GM21528 (cell line): ENCODE results near the gene C19orf12.
A peak's percentile ranks its signal among the peaks of the same experiment; 100 is the strongest.

ENCODE experiments used
- ATAC-seq: cut with Tn5 transposase; IDR thresholded peaks from one replicate; pipeline ENCODE4 v1.9.1; 2021; ENCODE audit warnings: mild to moderate bottlenecking, moderate library complexity; ENCODE audit not compliant: unreplicated experiment, low FRiP score

The C19orf12 gene

GRCh38 chr19:29665826-29666577 is 49.1 kb downstream of the C19orf12 start:
- ATAC-seq, result peak; percentile 14

- peak; percentile 78 for ATAC-seq
These were observed 49.7 kb downstream of the C19orf12 start, which contains the start of gene PLEKHF1 for GRCh38 chr19:29665215-29665825. Gene PLEKHF1, plus strand, starts transcription at chr19:29665461. Its CDS starts 8,379 bp downstream, at chr19:29673840.

DNA sequence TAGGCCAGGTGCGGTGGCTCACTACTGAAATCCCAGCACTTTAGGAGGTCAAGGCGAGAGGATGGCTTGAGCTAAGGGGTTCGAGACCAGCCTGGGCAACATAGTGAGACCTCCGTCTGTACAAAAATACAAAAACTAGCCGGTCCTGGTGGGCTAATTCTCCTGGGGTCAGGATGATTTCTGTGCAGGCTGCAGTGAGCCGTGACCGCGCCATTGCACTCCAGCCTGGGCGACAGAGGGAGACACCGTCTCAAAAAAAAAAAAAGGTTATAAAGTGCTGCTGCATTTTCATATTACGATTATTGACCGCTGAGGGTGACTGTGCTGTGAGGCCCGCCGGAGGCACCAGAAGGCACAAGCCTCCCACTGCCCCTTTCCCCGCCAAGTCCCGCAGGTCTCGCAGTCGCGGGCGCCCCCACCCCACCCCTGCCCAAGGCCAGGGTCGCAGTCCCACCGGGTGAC is 50.3 kb downstream of the C19orf12 start:
- no peak for ATAC-seq

DNA sequence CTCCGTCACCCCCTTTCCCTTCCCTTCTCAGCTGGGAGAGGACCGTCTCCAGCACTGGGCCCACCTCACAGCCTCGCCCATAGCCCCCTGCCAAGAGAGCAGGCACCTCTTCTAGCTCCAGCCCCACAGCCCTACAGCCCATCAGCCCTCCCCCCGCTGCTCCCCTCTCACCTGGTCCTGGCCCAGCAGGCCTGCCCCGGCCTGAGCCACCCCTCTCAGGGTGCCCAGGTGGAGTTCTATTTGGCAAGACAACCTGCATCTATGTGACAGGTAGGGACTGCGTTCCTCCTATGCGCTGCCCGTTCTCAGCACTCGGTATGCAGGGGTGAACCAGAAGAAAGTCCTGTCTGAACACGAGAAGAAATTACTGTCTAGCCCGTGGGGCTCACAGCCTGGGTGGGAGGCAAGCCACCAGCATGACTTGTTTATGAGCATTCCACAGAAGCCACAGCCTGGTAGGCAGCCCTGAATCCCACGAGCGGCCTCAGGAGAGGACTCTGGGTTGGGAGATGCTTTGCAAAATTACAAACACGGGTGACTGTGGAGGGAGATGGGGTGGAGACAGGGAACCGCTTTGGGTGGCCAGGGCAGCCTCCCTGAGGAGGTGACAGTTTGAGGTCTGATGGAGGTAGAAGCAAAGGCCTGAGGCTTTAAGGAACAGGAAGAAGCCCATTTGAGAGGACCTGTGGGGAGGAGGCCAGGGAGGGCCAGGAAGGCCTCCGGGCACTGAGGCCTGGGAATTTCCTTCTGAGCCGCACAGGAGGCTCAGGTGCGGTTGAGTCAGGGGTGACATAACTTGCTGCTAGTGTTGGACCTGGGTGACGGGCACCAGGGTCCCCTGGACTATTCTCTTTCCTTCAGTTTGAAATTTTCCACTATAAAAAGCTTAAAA is 51.0 kb downstream of the C19orf12 start:
- ATAC-seq, result no peak

DNA sequence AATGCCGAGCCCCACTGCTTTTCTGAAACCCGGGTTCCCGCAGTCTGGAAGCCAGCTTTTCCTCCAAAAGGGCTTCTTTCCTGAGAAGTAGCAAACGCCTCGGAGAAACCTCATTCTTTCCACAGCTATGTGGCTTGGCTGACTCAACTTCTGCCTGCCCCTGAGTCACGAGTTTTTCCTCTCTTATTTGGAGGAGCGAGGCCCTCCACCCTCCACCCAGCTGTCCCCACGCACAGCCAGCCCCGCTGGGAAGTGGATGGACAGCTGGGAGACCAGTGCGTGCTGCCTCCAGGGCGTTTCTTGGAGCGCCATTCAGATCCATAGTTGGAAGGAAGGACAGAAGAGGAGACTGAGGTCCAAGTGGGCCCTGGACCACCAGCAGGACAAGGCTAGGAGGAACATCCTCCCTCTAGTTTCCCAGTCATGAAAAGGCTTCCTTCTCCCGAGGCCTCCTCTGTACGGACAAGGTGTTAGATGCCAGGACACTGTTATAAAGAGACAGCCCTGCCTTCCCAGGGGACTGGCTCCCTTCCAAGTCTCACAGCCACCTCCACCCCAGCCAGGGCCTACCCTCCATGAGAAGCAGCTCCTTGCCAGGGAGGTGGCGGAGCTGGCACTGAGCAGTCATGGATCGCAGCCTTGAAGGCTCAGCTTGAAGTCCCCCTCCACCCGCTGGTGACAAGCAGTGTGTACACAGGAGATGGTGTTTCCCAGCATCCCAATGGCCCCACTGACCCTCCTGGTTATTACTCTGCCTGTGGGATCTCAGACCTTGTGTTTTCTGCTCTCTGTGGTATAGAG is 52.3 kb downstream of the C19orf12 start:
- ATAC-seq, result no peak

DNA sequence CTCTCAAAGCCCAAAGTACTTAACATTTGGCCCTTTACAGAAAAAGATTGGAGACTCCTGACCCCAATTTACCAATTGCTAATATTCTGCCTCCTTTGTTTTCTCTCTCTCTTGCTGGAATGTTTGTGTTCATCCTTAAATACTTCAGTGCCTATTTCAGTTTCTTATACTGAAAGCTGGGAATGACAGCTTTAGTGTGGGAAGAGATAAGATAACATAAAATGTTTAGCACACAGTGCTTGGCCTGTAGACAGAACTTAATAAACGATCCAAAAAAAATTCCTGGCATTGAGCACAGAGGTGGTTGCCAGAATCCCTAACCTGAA is 52.8 kb downstream of the C19orf12 start:
- no peak for ATAC-seq

- no peak for ATAC-seq
These were observed 54.2 kb downstream of the C19orf12 start for GRCh38 chr19:29660835-29661234.

GRCh38 chr19:29658221-29658991 is 56.7 kb downstream of the C19orf12 start:
- ATAC-seq, result no peak

- no peak for ATAC-seq
These were observed 59.3 kb downstream of the C19orf12 start for GRCh38 chr19:29655648-29656335.

- no peak for ATAC-seq
These were observed 61.7 kb downstream of the C19orf12 start for GRCh38 chr19:29653398-29653797.

GRCh38 chr19:29651622-29652394 is 63.3 kb downstream of the C19orf12 start:
- ATAC-seq, result no peak

- ATAC-seq, result no peak
These were observed 64.2 kb downstream of the C19orf12 start for GRCh38 chr19:29650772-29651387.
